Ishikawa (cell line): ENCODE results near the gene ZDHHC4.
A peak's percentile ranks its signal among the peaks of the same experiment; 100 is the strongest.

ENCODE experiments used
- CEBPB ChIP-seq: IDR thresholded peaks from 2 replicates; pipeline ENCODE4 v1.6.1; 2012
- CREB1 ChIP-seq: IDR thresholded peaks from 2 replicates; pipeline ENCODE4 v1.6.1; 2012; ENCODE audit warnings: low read depth
- EGR1 ChIP-seq: IDR thresholded peaks from 2 replicates; pipeline ENCODE4 v1.6.1; 2012
- EP300 ChIP-seq: IDR thresholded peaks from 2 replicates; pipeline ENCODE4 v1.6.1; 2012; ENCODE audit warnings: borderline replicate concordance
- FOXM1 ChIP-seq: IDR thresholded peaks from 2 replicates; pipeline ENCODE4 v1.6.1; 2012; ENCODE audit warnings: low read depth, borderline replicate concordance
- MAX ChIP-seq: IDR thresholded peaks from 2 replicates; pipeline ENCODE4 v1.6.1; 2012
- NFIC ChIP-seq: IDR thresholded peaks from 2 replicates; pipeline ENCODE4 v1.6.1; 2012
- RAD21 ChIP-seq: IDR thresholded peaks from 2 replicates; pipeline ENCODE4 v1.6.1; 2012; ENCODE audit warnings: low read depth
- REST ChIP-seq: IDR thresholded peaks from 2 replicates; pipeline ENCODE4 v1.6.1; 2012; ENCODE audit warnings: low read depth, mild to moderate bottlenecking
- TAF1 ChIP-seq: IDR thresholded peaks from 2 replicates; pipeline ENCODE4 v1.6.1; 2012; ENCODE audit warnings: low read depth, mild to moderate bottlenecking
- TCF12 ChIP-seq: IDR thresholded peaks from 2 replicates; pipeline ENCODE4 v1.6.1; 2012; ENCODE audit warnings: low read depth
- TEAD4 ChIP-seq: IDR thresholded peaks from 2 replicates; pipeline ENCODE4 v1.6.1; 2012
- USF1 ChIP-seq: IDR thresholded peaks from 2 replicates; pipeline ENCODE4 v1.6.1; 2012
- YY1 ChIP-seq: IDR thresholded peaks from 2 replicates; pipeline ENCODE4 v1.6.1; 2012; ENCODE audit warnings: low read depth
- ZBTB7A ChIP-seq: IDR thresholded peaks from 2 replicates; pipeline ENCODE4 v1.6.1; 2012; ENCODE audit warnings: low read depth

ZDHHC4 gene

GRCh38 chr7:6636741-6637543, 59.7 kb downstream of the ZDHHC4 start, which contains the start of gene ZNF316:
ZNF316 (plus strand) TSS chr7:6637318; CDS start chr7:6642410, 5,092 bp downstream.
- no peak for TF ChIP-seq CEBPB
- no peak for TF ChIP-seq FOXM1
- no peak for TF ChIP-seq CREB1
- no peak for TF ChIP-seq REST
- no peak for TF ChIP-seq EP300
- peak; percentile 61; the same call in 1 of the 2 replicates for TF ChIP-seq ZBTB7A
- TF ChIP-seq TEAD4, result no peak
- peak; percentile 69; the same call in 1 of the 2 replicates for TF ChIP-seq TAF1
- peak; percentile 39; the same call in 1 of the 2 replicates for TF ChIP-seq EGR1
- TF ChIP-seq NFIC, result no peak
- no peak for TF ChIP-seq YY1
- TF ChIP-seq TCF12, result no peak
- TF ChIP-seq USF1, result peak; percentile 94
- TF ChIP-seq RAD21, result no peak
- TF ChIP-seq MAX, result peak; percentile 69; the same call in 1 of the 2 replicates

- TF ChIP-seq EGR1 (peak; percentile 84), ZBTB7A (peak; percentile 60; the same call in 1 of the 2 replicates), FOXM1 (no peak), RAD21 (peak; percentile 8; the same call in 1 of the 2 replicates)
Observed at GRCh38 chr7:6637544-6638229, 60.4 kb downstream of the ZDHHC4 start.
